ENCODE measurements around the gene NEK7. TPM values are rescaled to one million over a fixed set of nuclear protein-coding genes. Genes with fewer than 3 reads are reported as not detected.

The NEK7 gene
- total RNA-seq, 3 donors from 2014 or later (not counting 1 experiment from before 2014, with no cell fraction given): 34.1 to 57.5 (median 42.1) TPM

DNA sequence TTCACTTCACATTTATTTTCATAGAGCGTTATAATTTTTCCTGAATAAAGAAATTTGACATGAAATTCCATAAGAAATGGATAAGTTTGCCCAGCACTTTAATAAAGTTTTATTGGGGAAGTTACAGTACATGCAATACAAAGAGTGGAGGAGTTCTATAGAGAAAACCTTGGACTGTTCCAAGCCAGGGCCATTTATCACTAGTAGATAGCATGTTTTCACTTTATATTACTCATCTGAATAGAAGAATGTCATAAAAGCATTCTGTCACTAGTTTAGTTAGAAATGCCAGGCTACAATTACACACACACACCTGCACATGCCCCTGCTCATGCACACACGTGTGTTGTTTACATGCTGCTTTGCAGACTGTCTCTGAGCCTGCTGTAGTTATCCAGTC, 123.3 kb downstream of the NEK7 start:
- DNase-seq (no peak), ATAC-seq (no peak)
- H3K27me3 ChIP-seq (ENCODE audit: control insufficient read depth, insufficient read depth, low read length): no peaks in the 10 kb centered on the region
- H3K4me3 ChIP-seq (ENCODE audit: low read length): no peak overlapping the region
- no peak overlapping the region for H3K27ac Mint-ChIP-seq
- intact Hi-C loops (cut with micrococcal nuclease): no loop called here
- no peak overlapping the region for H3K4me3 Mint-ChIP-seq
- no peaks in the 10 kb centered on the region for H3K4me1 ChIP-seq (ENCODE audit: control insufficient read depth, insufficient read depth, low read length)
- TF ChIP-seq, protein P1, sequence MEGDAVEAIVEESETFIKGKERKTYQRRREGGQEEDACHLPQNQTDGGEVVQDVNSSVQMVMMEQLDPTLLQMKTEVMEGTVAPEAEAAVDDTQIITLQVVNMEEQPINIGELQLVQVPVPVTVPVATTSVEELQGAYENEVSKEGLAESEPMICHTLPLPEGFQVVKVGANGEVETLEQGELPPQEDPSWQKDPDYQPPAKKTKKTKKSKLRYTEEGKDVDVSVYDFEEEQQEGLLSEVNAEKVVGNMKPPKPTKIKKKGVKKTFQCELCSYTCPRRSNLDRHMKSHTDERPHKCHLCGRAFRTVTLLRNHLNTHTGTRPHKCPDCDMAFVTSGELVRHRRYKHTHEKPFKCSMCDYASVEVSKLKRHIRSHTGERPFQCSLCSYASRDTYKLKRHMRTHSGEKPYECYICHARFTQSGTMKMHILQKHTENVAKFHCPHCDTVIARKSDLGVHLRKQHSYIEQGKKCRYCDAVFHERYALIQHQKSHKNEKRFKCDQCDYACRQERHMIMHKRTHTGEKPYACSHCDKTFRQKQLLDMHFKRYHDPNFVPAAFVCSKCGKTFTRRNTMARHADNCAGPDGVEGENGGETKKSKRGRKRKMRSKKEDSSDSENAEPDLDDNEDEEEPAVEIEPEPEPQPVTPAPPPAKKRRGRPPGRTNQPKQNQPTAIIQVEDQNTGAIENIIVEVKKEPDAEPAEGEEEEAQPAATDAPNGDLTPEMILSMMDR (IDR thresholded peaks at IDR 0.05): no peak
- H3K27ac ChIP-seq (ENCODE audit: low read length): no peak overlapping the region
- H3K36me3 ChIP-seq (ENCODE audit: control insufficient read depth, insufficient read depth, low read length): peaks cover 20% of the 10 kb centered on the region
- H3K36me3 Mint-ChIP-seq: no peaks in the 10 kb centered on the region
- H3K27me3 Mint-ChIP-seq (ENCODE audit: low read depth in 2 of 2): no peaks in the 10 kb centered on the region
- no peaks in the 10 kb centered on the region for H3K9me3 Mint-ChIP-seq
- no peaks in the 10 kb centered on the region for H3K9me3 ChIP-seq (ENCODE audit: control insufficient read depth, insufficient read depth, low read length)
- 89% methylated on average over 1 of the region's 2 CpGs for WGBS (ENCODE audit: insufficient coverage)
- peaks cover 18 to 28% of the 10 kb centered on the region in 2 donors for H3K4me1 Mint-ChIP-seq

DNA sequence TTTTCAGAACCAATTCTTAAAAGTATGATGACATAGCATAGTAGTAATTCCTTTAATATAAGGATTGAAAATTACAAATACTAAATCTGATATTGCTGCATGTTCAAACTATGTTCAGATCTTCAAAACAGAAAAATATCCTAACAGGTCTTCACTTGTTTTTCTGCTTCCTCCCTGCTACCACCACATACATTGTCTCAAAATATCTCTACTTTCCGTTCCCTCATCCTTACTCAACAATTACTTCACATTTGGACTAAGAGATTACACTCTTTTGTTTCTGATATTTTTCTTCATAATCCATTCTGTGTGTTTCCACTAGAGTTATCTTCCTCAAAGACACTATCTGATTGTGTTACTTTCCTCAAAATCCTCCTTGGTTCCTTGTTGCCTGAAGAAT, 125.1 kb downstream of the NEK7 start:
- no peak for DNase-seq
- WGBS (ENCODE audit: insufficient coverage): 81% methylated on average over 1 of the region's 1 CpG
- H3K9me3 ChIP-seq (ENCODE audit: control insufficient read depth, insufficient read depth, low read length): no peaks in the 10 kb centered on the region
- Mint-ChIP-seq H3K27ac (peak overlapping the region in 1 of 2 donors; percentile 64), H3K4me1 (peaks cover 18 to 29% of the 10 kb centered on the region in 2 donors), H3K36me3 (no peaks in the 10 kb centered on the region), H3K9me3 (no peaks in the 10 kb centered on the region), H3K27me3 (ENCODE audit: low read depth in 2 of 2) (no peaks in the 10 kb centered on the region), H3K4me3 (no peak overlapping the region)
- H3K27me3 ChIP-seq (ENCODE audit: control insufficient read depth, insufficient read depth, low read length): no peaks in the 10 kb centered on the region
- no peak for ATAC-seq
- TF ChIP-seq, protein P1 (IDR thresholded peaks at IDR 0.05): no peak
- intact Hi-C loops (cut with micrococcal nuclease): no loop called here
- H3K4me1 ChIP-seq (ENCODE audit: control insufficient read depth, insufficient read depth, low read length): no peaks in the 10 kb centered on the region
- H3K36me3 ChIP-seq (ENCODE audit: control insufficient read depth, insufficient read depth, low read length): peaks cover 22% of the 10 kb centered on the region
- H3K27ac ChIP-seq (ENCODE audit: low read length): no peak overlapping the region
- no peak overlapping the region for H3K4me3 ChIP-seq (ENCODE audit: low read length)

DNA sequence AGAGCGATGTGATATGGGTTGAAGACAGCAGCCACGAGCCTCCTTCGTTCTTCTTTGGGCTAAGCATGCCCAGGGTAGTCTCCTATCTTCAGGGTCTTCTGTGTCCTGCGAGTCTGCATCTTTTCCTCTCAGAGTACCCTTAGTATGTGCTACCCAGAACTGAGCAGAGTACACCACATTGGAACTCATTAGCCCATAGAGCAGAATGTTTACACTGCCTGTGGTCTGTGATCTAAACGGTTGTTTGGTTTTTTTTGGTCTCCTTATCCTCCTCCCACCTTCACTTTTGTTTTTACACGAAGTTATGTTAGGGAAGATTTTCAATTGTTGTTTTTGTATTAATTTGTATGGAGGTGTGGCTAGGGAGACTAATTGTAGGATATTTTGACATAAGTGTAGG, 126.4 kb downstream of the NEK7 start:
- 93% methylated on average over 4 of the region's 6 CpGs for WGBS (ENCODE audit: insufficient coverage)
- TF ChIP-seq, protein P1 (IDR thresholded peaks at IDR 0.05): no peak
- H3K4me3 Mint-ChIP-seq: no peak overlapping the region
- H3K4me1 Mint-ChIP-seq: peaks cover 24 to 35% of the 10 kb centered on the region in 2 donors
- H3K9me3 Mint-ChIP-seq: no peaks in the 10 kb centered on the region
- peak overlapping the region in 1 of 2 donors; percentile 64 for H3K27ac Mint-ChIP-seq
- H3K36me3 Mint-ChIP-seq: no peaks in the 10 kb centered on the region
- no peaks in the 10 kb centered on the region for H3K4me1 ChIP-seq (ENCODE audit: control insufficient read depth, insufficient read depth, low read length)
- ATAC-seq (no peak), DNase-seq (no peak)
- no peak overlapping the region for H3K4me3 ChIP-seq (ENCODE audit: low read length)
- intact Hi-C loops (cut with micrococcal nuclease): no loop called here
- no peaks in the 10 kb centered on the region for H3K27me3 ChIP-seq (ENCODE audit: control insufficient read depth, insufficient read depth, low read length)
- no peaks in the 10 kb centered on the region for H3K9me3 ChIP-seq (ENCODE audit: control insufficient read depth, insufficient read depth, low read length)
- H3K27ac ChIP-seq (ENCODE audit: low read length): no peak overlapping the region
- H3K27me3 Mint-ChIP-seq (ENCODE audit: low read depth in 2 of 2): no peaks in the 10 kb centered on the region
- H3K36me3 ChIP-seq (ENCODE audit: control insufficient read depth, insufficient read depth, low read length): peaks cover 20% of the 10 kb centered on the region

DNA sequence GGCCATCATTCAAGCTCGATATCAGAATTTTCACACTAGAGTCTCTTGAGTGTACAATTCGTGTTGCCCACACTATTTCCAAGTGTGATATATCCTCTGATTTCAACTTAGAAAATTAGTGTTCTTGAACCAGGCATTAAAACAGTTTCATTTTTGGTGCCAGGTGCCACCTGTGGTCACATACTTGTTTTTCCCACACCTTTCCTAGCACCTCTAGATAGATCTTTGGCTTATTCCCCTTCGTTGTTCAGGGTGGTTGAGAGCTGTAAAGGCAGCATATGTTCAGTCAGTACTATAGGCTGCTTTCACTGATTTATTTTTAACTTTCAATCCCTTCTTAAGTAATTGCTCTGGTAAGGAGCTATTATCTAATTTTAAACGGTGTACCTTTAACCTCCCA, 131.1 kb downstream of the NEK7 start:
- H3K4me3 Mint-ChIP-seq: no peak overlapping the region
- intact Hi-C loops (cut with micrococcal nuclease): no loop called here
- Histone ChIP-seq H3K27ac (ENCODE audit: low read length) (no peak overlapping the region), H3K36me3 (ENCODE audit: control insufficient read depth, insufficient read depth, low read length) (peaks cover 16% of the 10 kb centered on the region), H3K4me1 (ENCODE audit: control insufficient read depth, insufficient read depth, low read length) (no peaks in the 10 kb centered on the region), H3K27me3 (ENCODE audit: control insufficient read depth, insufficient read depth, low read length) (no peaks in the 10 kb centered on the region), H3K4me3 (ENCODE audit: low read length) (no peak overlapping the region), H3K9me3 (ENCODE audit: control insufficient read depth, insufficient read depth, low read length) (no peaks in the 10 kb centered on the region)
- WGBS (ENCODE audit: insufficient coverage): 94% methylated on average over 3 of the region's 4 CpGs
- no peak for ATAC-seq
- H3K4me1 Mint-ChIP-seq: peaks cover 13 to 39% of the 10 kb centered on the region in 2 donors
- no peaks in the 10 kb centered on the region for H3K27me3 Mint-ChIP-seq (ENCODE audit: low read depth in 2 of 2)
- no peak for DNase-seq
- TF ChIP-seq, protein P1 (IDR thresholded peaks at IDR 0.05): no peak
- H3K9me3 Mint-ChIP-seq: no peaks in the 10 kb centered on the region
- H3K36me3 Mint-ChIP-seq: no peaks in the 10 kb centered on the region
- H3K27ac Mint-ChIP-seq: no peak overlapping the region

All from natural killer cell (primary cell).